Peyer's patch (tissue), 4 donors: ENCODE results near the gene CACNA1B.

Experiments
- POLR2A ChIP-seq, 2 donors: fragments of 450-650 bp; IDR thresholded peaks; one replicate each; pipeline ENCODE4 v1.5.1; 2017; ENCODE audit warnings: antibody characterized with exemption in 2 of 2, mild to moderate bottlenecking in 2 of 2, moderate library complexity in 2 of 2
- TF ChIP-seq, protein P1 (sequence below), 6 experiments: fragments of 450-650 bp in 4 of 6; fragments of 200-600 bp in 2 of 6; sonication (generic) in 1 of 6; IDR thresholded peaks; one replicate each; pipeline ENCODE4 v1.5.1; 2017 to 2019; ENCODE audit warnings: antibody characterized with exemption in 6 of 6, mild to moderate bottlenecking in 3 of 6, moderate library complexity in 1 of 6

DNA sequence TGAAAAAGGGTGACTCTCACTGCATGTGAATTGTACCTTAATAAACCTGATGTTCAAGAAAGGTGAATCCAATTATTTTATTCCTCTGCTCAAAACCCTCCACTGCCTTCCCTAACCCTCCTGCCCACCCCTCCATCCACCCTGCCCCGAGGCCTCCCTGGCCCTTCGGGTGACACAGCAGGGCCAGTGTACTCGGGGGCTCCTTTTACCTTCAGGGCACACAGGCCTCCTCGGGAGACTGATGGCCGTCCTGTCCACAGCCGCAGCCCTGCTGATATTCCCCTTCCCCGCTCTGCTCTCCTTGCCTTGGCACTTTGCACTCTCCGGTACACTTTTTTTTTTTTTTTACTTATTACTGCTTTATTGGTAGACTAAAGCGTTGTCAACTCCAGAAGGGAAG, 234.0 kb downstream of the CACNA1B start:
- TF ChIP-seq POLR2A (IDR thresholded peaks at IDR 0.05) = no peak
- TF ChIP-seq, protein P1, sequence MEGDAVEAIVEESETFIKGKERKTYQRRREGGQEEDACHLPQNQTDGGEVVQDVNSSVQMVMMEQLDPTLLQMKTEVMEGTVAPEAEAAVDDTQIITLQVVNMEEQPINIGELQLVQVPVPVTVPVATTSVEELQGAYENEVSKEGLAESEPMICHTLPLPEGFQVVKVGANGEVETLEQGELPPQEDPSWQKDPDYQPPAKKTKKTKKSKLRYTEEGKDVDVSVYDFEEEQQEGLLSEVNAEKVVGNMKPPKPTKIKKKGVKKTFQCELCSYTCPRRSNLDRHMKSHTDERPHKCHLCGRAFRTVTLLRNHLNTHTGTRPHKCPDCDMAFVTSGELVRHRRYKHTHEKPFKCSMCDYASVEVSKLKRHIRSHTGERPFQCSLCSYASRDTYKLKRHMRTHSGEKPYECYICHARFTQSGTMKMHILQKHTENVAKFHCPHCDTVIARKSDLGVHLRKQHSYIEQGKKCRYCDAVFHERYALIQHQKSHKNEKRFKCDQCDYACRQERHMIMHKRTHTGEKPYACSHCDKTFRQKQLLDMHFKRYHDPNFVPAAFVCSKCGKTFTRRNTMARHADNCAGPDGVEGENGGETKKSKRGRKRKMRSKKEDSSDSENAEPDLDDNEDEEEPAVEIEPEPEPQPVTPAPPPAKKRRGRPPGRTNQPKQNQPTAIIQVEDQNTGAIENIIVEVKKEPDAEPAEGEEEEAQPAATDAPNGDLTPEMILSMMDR (IDR thresholded peaks at IDR 0.05) = no peak
